ENCODE data around the gene GBP6.
"Not testable (repeated sequence)": the region's sequence is repeated elsewhere in the genome, so short reads cannot be mapped to it uniquely, and the experiment has no call there.

The GBP6 gene

GRCh38 chr1:89367221-89367620 is 3.4 kb downstream of the GBP6 start:
- in situ Hi-C loops (cut with HindIII; ENCODE audit: low sequenced_read_pairs) = no loop called here

GRCh38 chr1:89369331-89369730 is 5.5 kb downstream of the GBP6 start:
- in situ Hi-C loops (cut with HindIII; ENCODE audit: low sequenced_read_pairs) = no loop called here

- in situ Hi-C loops (cut with HindIII; ENCODE audit: low sequenced_read_pairs) = not testable (repeated sequence)
Measured at GRCh38 chr1:89373810-89374209, 10.0 kb downstream of the GBP6 start.

- in situ Hi-C loops (cut with HindIII; ENCODE audit: low sequenced_read_pairs) = no loop called here
Measured at GRCh38 chr1:89378001-89378400, 14.1 kb downstream of the GBP6 start.

GRCh38 chr1:89381618-89382017 is 17.8 kb downstream of the GBP6 start:
- in situ Hi-C loops (cut with HindIII; ENCODE audit: low sequenced_read_pairs) = no loop called here

GRCh38 chr1:89382479-89382878 is 18.6 kb downstream of the GBP6 start:
- in situ Hi-C loops (cut with HindIII; ENCODE audit: low sequenced_read_pairs) = no loop called here

GRCh38 chr1:89383185-89383584 is 19.3 kb downstream of the GBP6 start:
- in situ Hi-C loops (cut with HindIII; ENCODE audit: low sequenced_read_pairs) = no loop called here

GRCh38 chr1:89390707-89391106 is 26.8 kb downstream of the GBP6 start:
- in situ Hi-C loops (cut with HindIII; ENCODE audit: low sequenced_read_pairs) = no loop called here

GRCh38 chr1:89391686-89392085 is 27.8 kb downstream of the GBP6 start:
- in situ Hi-C loops (cut with HindIII; ENCODE audit: low sequenced_read_pairs) = no loop called here

GRCh38 chr1:89394851-89395250 is 31.0 kb downstream of the GBP6 start:
- in situ Hi-C loops (cut with HindIII; ENCODE audit: low sequenced_read_pairs) = no loop called here

GRCh38 chr1:89396902-89397301 is 33.0 kb downstream of the GBP6 start:
- in situ Hi-C loops (cut with HindIII; ENCODE audit: low sequenced_read_pairs) = no loop called here

- in situ Hi-C loops (cut with HindIII; ENCODE audit: low sequenced_read_pairs) = no loop called here
Measured at GRCh38 chr1:89405275-89405929, 41.5 kb downstream of the GBP6 start.

- in situ Hi-C loops (cut with HindIII; ENCODE audit: low sequenced_read_pairs) = no loop called here
Measured at GRCh38 chr1:89407360-89407759, 43.5 kb downstream of the GBP6 start.

- in situ Hi-C loops (cut with HindIII; ENCODE audit: low sequenced_read_pairs) = not testable (repeated sequence)
Measured at GRCh38 chr1:89407768-89408167, 43.9 kb downstream of the GBP6 start.

GRCh38 chr1:89425056-89425455 is 61.2 kb downstream of the GBP6 start:
- in situ Hi-C loops (cut with HindIII; ENCODE audit: low sequenced_read_pairs) = no loop called here

GRCh38 chr1:89429062-89429461 is 65.2 kb downstream of the GBP6 start:
- in situ Hi-C loops (cut with HindIII; ENCODE audit: low sequenced_read_pairs) = no loop called here

- in situ Hi-C loops (cut with HindIII; ENCODE audit: low sequenced_read_pairs) = not testable (repeated sequence)
Measured at GRCh38 chr1:89429681-89430080, 65.8 kb downstream of the GBP6 start.

GRCh38 chr1:89433421-89433820 is 69.6 kb downstream of the GBP6 start:
- in situ Hi-C loops (cut with HindIII; ENCODE audit: low sequenced_read_pairs) = no loop called here

GRCh38 chr1:89434058-89434780 is 70.4 kb downstream of the GBP6 start:
- in situ Hi-C loops (cut with HindIII; ENCODE audit: low sequenced_read_pairs) = not testable (repeated sequence)

All from DLD1 (cell line).